ENCODE data around the gene TSHZ2. TPM values are rescaled to one million over a fixed set of nuclear protein-coding genes. Genes with fewer than 3 reads are reported as not detected.

Gene TSHZ2
- total and polyA plus RNA-seq, 2 of the 4 experiments (the other 2 are of a cell fraction) = under 0.01 to 0.02 TPM

DNA sequence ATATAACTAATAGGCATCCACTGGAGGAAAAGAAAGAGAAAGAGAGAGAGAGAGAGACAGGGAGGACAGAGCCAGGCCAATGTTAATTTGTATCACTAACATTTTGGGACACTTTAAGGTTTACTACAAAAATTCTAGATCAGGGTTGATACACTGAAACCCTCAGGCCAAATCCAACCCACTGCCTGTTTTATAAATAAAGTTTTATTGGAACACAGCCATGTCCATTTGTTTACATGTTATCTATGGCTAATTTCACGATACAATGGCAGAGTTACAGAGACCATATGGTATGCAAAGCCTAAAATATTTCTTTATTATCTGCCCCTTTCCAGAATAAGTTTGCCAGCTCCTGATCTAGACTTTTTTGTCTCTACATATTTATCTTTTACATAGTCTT lies 357.6 kb downstream of the TSHZ2 start:
- Histone ChIP-seq H2AK9ac (replicated peaks; ENCODE audit: low read depth, low read length, poor library complexity) (no peak overlapping the region), H2BK20ac (ENCODE audit: low read depth, low read length) (no peak overlapping the region), H3K18ac (ENCODE audit: low read depth, low read length) (no peak overlapping the region), H3K4me1 (ENCODE audit: control insufficient read depth, insufficient read depth, low read length) (no peaks in the 10 kb centered on the region; the same call in 1 of the 2 replicates), H3K14ac (replicated peaks; ENCODE audit: low read depth, low read length) (no peak overlapping the region), H3K4ac (ENCODE audit: low read depth, low read length) (no peak overlapping the region), H3K23ac (ENCODE audit: low read depth, low read length) (no peak overlapping the region), H4K5ac (ENCODE audit: low read depth, low read length) (no peak overlapping the region), H3K9ac (ENCODE audit: low read depth, low read length) (no peak overlapping the region), H2AFZ (replicated peaks; ENCODE audit: low read length, poor library complexity) (no peak overlapping the region), H2BK15ac (ENCODE audit: low read depth, low read length) (no peak overlapping the region), H3K4me3 (ENCODE audit: insufficient read depth, low read depth, low read length) (no peak overlapping the region), H3K27me3 (ENCODE audit: control insufficient read depth, insufficient read depth, low read length) (no peaks in the 10 kb centered on the region), H3K9me3 (ENCODE audit: control insufficient read depth, insufficient read depth, low read length) (no peaks in the 10 kb centered on the region), H3K79me1 (ENCODE audit: low read depth in 1 of 2, low read length in 2 of 2) (no peaks in the 10 kb centered on the region), H4K8ac (ENCODE audit: low read depth in 2 of 2, low read length in 2 of 2) (no peak overlapping the region), H2BK5ac (ENCODE audit: low read depth, low read length, poor library complexity, severe bottlenecking) (no peak overlapping the region), H2BK120ac (ENCODE audit: low read depth, low read length) (no peak overlapping the region), H2AK5ac (ENCODE audit: low read depth, low read length) (no peak overlapping the region), H3K9me1 (ENCODE audit: insufficient read depth, low read length) (no peaks in the 10 kb centered on the region; the same call in 1 of the 2 replicates), H4K91ac (ENCODE audit: insufficient read depth, low read depth, low read length) (no peak overlapping the region), H3K36me3 (ENCODE audit: control insufficient read depth, insufficient read depth, low read length) (no peaks in the 10 kb centered on the region), H3K27ac (ENCODE audit: insufficient read depth, low read length) (no peak overlapping the region), H3K56ac (ENCODE audit: extremely low read depth, insufficient read depth, low read length) (no peak overlapping the region), H3K4me2 (ENCODE audit: low read depth, low read length) (no peak overlapping the region), H4K20me1 (ENCODE audit: insufficient read depth, low read length) (no peaks in the 10 kb centered on the region)
- ATAC-seq (ENCODE audit: low read depth) (no peak), DNase-seq (no peak)
- dilution Hi-C loops (cut with HindIII; ENCODE audit: low sequenced_read_pairs, unreplicated experiment) = no loop called here
- ChIA-PET POLR2A (ENCODE audit: unreplicated experiment) (no interaction called here), CTCF (no interaction called here)
- no CpG with 5 or more reads among the region's 1 CpG for WGBS, 2 experiments (ENCODE audit: extremely low coverage in 2 of 2, insufficient read length in 1 of 2)
- in situ Hi-C loops (cut with MboI; ENCODE audit: low sequenced_read_pairs) = no loop called here
- intact Hi-C loops (cut with micrococcal nuclease) = no loop called here
- no TSS peak for BruUV-seq (replicated peaks)
- TF ChIP-seq MAFK (IDR thresholded peaks at IDR 0.05; ENCODE audit: low read depth, low read length) (no peak), MAZ (IDR thresholded peaks at IDR 0.05; ENCODE audit: borderline replicate concordance, low read depth, low read length) (no peak), BHLHE40 (IDR thresholded peaks at IDR 0.05; ENCODE audit: low read depth, low read length) (no peak), ELK1 (IDR thresholded peaks at IDR 0.05; ENCODE audit: borderline replicate concordance, low read depth, low read length) (no peak), RFX5 (IDR thresholded peaks at IDR 0.05; ENCODE audit: low read depth, low read length) (no peak), RCOR1 (IDR thresholded peaks at IDR 0.05; ENCODE audit: insufficient replicate concordance, low read length) (no peak), RAD21 (IDR thresholded peaks at IDR 0.05; ENCODE audit: low read length) (no peak), SMC3 (IDR thresholded peaks at IDR 0.05; ENCODE audit: low read depth, low read length) (no peak), USF2 (IDR thresholded peaks at IDR 0.05; ENCODE audit: low read depth, low read length) (no peak), CHD1 (IDR thresholded peaks at IDR 0.05; ENCODE audit: low read depth, low read length) (no peak), CEBPB (IDR thresholded peaks at IDR 0.05; ENCODE audit: low read depth, low read length) (no peak), POLR2A (IDR thresholded peaks at IDR 0.05; ENCODE audit: low read depth, low read length) (no peak), NFE2L2 (IDR thresholded peaks at IDR 0.05; ENCODE audit: low read depth, low read length) (no peak), FOS (IDR thresholded peaks at IDR 0.05; ENCODE audit: low read depth, low read length) (no peak)
- TF ChIP-seq, protein P1, sequence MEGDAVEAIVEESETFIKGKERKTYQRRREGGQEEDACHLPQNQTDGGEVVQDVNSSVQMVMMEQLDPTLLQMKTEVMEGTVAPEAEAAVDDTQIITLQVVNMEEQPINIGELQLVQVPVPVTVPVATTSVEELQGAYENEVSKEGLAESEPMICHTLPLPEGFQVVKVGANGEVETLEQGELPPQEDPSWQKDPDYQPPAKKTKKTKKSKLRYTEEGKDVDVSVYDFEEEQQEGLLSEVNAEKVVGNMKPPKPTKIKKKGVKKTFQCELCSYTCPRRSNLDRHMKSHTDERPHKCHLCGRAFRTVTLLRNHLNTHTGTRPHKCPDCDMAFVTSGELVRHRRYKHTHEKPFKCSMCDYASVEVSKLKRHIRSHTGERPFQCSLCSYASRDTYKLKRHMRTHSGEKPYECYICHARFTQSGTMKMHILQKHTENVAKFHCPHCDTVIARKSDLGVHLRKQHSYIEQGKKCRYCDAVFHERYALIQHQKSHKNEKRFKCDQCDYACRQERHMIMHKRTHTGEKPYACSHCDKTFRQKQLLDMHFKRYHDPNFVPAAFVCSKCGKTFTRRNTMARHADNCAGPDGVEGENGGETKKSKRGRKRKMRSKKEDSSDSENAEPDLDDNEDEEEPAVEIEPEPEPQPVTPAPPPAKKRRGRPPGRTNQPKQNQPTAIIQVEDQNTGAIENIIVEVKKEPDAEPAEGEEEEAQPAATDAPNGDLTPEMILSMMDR (conservative IDR thresholded peaks at IDR 0.05; ENCODE audit: low read depth, low read length) = no peak

Data from IMR-90 (cell line).